GM21526 (cell line): ENCODE data around the gene GRID1.

Source experiments
- ATAC-seq: cut with Tn5 transposase; IDR thresholded peaks from one replicate; pipeline ENCODE4 v1.9.1; 2021; ENCODE audit warnings: moderate library complexity; ENCODE audit not compliant: unreplicated experiment, low FRiP score

The GRID1 gene

GRCh38 chr10:86371116-86371515, 4.5 kb upstream of the GRID1 start:
- no peak for ATAC-seq

- ATAC-seq = no peak
Observed at GRCh38 chr10:86370006-86370585, 3.5 kb upstream of the GRID1 start.

DNA sequence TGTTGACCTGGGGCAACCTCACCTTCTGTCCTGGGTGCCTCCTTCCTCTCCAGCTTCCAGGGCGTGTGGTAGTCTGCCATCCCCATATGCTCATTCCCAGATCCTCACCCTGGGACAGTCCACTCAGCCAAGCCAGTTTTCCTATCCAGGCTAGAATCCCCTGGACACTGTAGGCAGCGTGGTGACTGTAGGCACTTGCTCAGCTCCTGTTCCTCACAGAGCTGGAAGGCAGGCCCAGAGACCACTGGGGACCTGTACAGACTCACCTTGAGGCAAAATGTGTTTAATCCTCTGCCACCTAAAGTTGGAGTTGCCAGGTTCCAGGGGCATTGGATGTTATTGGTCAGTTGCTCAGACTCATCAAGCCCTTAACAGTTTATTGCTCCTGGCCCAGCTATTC, 2.4 kb upstream of the GRID1 start:
- no peak for ATAC-seq

DNA sequence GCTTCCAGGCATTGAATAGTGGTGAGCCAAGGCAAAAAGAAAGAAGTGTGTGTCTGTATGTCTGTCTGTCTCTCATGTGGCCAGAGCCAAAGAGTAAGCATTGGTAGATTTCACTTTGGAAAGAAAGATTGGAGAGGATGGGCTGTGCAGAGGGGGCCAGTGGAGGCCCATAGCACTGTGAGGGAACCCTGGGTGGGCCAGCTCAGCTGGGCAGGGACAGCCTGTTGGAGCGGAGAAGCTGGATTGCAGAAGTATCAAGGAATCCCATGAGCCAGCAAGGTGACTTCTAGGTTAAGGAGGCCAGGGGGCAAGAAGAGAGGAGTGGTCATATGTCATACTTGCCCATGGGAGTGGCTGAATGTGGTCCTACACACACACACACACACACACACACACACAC, 1.5 kb upstream of the GRID1 start:
- no peak for ATAC-seq

- no peak for ATAC-seq
Observed at GRCh38 chr10:86367152-86367951, 757 bp upstream of the GRID1 start.

DNA sequence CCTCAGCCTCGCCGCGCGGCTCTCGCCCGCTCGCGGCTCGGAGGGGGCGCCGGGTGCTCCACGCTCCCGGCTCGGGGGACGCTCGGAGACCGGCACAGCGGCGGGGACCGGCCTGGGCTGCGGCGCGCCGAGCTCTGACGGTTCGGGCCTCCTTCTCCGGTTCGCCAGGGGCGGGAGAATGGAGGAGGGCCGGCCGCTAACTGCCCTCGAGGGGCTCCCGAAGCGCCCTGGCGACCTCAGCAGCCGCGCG, 232 bp upstream of the GRID1 start:
- no peak for ATAC-seq

- ATAC-seq = no peak
Observed at GRCh38 chr10:86365346-86366032, 1.1 kb downstream of the GRID1 start.

GRCh38 chr10:86364491-86365345, 1.9 kb downstream of the GRID1 start:
- no peak for ATAC-seq

- no peak for ATAC-seq
Observed at GRCh38 chr10:86363833-86364490, 2.6 kb downstream of the GRID1 start.

- ATAC-seq = peak; percentile 46
Observed at GRCh38 chr10:86363184-86363832, 3.3 kb downstream of the GRID1 start.

GRCh38 chr10:86362586-86363183, 3.9 kb downstream of the GRID1 start:
- no peak for ATAC-seq

GRCh38 chr10:86362129-86362527, 4.5 kb downstream of the GRID1 start:
- no peak for ATAC-seq

- ATAC-seq = no peak
Observed at GRCh38 chr10:86361156-86362128, 5.2 kb downstream of the GRID1 start.

GRCh38 chr10:86360657-86361056, 5.9 kb downstream of the GRID1 start:
- no peak for ATAC-seq

GRCh38 chr10:86359954-86360353, 6.6 kb downstream of the GRID1 start:
- no peak for ATAC-seq

DNA sequence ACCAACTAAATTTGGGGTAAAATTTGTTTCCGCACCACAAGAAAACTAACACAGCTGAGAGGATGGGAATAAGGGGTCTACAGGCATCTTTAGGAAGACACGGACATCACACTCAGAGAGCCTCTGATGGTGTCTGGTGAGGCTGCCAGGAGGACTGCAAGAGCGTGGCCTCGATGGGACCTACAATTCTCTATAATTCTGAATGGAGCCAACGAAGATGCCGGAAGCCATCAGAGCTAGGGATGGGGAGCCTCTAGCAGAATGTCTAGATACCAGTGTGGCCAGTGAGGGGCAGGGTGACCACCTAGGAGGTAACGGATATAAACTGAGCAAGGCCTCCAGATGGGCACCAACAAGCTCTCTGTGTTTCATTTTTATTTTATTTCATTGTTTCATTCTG, 7.5 kb downstream of the GRID1 start:
- no peak for ATAC-seq

DNA sequence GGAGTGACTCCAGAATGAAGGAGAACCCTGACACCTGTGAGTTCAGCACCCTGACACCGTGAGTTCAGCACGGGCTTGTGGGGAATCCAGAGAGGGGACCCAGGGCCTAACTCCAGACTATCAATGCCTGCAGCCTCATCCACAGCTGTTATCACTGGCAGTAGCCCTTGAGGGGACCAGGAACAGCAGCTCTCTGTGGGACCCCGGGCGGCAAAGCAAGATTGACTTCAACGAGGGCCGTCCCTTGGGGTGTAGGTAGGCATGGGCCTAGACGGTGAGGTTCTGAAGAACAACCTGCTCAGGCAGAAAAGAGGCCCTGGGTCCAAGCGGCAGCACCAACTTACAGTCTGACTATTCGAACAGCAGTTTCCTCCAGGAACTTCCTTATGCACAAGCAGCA, 8.9 kb downstream of the GRID1 start:
- ATAC-seq = no peak

DNA sequence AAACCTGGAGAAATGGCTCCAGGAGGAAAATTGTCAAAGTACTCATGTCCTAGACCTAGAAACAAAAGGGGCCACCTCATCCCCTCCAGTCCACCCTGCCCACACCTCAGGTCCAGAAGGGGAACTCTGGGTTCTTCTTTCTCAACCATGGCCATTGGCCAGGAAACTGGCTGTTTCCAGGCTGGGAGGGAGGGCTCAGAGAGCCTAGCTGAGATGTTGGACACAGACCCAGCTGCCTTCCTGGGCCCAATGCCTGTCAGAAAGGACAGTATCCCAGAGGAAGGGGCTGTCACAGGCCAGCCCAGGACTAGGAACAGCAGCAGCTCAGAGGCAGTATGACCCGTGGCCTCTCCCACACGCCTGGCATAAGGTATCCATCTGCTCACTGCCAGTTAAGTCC, 9.6 kb downstream of the GRID1 start:
- ATAC-seq = no peak

- no peak for ATAC-seq
Observed at GRCh38 chr10:86356296-86356695, 10.3 kb downstream of the GRID1 start.
